ENCODE data around the gene BARD1.

DNA sequence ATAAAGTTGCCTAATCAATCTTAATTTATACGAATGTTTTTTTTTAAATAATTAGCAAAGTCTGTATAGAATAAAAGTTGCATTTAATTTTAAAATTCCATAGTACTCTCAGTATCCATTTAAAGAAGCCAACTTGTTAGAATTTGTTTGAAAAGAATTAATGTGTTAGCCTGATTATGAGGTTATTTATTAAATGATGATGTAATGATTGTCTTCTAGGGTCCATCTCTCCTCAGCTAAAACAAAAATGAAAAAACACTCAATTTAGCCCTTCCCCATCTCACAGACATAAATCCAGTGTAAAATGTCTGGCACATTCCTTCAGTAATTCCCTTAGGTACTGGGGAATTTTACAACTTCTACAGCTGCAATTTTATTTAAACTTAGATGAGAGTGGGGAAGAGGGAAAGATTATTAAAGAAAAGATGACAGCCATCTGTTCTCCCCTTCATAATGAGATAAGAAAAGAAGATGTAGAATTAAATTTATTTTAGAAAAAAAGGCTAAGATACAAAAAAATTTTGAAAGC lies 68.6 kb downstream of the BARD1 start:
- TF ChIP-seq, protein P1, sequence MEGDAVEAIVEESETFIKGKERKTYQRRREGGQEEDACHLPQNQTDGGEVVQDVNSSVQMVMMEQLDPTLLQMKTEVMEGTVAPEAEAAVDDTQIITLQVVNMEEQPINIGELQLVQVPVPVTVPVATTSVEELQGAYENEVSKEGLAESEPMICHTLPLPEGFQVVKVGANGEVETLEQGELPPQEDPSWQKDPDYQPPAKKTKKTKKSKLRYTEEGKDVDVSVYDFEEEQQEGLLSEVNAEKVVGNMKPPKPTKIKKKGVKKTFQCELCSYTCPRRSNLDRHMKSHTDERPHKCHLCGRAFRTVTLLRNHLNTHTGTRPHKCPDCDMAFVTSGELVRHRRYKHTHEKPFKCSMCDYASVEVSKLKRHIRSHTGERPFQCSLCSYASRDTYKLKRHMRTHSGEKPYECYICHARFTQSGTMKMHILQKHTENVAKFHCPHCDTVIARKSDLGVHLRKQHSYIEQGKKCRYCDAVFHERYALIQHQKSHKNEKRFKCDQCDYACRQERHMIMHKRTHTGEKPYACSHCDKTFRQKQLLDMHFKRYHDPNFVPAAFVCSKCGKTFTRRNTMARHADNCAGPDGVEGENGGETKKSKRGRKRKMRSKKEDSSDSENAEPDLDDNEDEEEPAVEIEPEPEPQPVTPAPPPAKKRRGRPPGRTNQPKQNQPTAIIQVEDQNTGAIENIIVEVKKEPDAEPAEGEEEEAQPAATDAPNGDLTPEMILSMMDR (IDR thresholded peaks at IDR 0.05; ENCODE audit: low read depth, low read length, poor library complexity, severe bottlenecking), result no peak
- TF ChIP-seq EZH2phosphoT487 (IDR thresholded peaks at IDR 0.05; ENCODE audit: borderline replicate concordance, low read length), result no peak

All from DOHH2 (cell line).